Panc1 (cell line): Measurements from ENCODE around the gene NBPF8.
"Not testable (repeated sequence)": the region's sequence is repeated elsewhere in the genome, so short reads cannot be mapped to it uniquely, and the experiment has no call there.

Experiments used
- CTCF ChIP-seq: fragments of 450-650 bp; IDR thresholded peaks from 2 replicates; pipeline ENCODE4 v1.5.1; 2017; ENCODE audit warnings: mild to moderate bottlenecking
- TF ChIP-seq, protein P1 (sequence below), 2 experiments: IDR thresholded peaks; 2 replicates each; pipeline ENCODE4 v1.6.1; 2011 to 2012; ENCODE audit warnings: low read depth in 2 of 2, control low read depth in 1 of 2, low read length in 1 of 2, mild to moderate bottlenecking in 1 of 2, moderate library complexity in 1 of 2; ENCODE audit not compliant: insufficient read depth in 1 of 2

GRCh38 chr1:120449124-120449523 lies 34.3 kb downstream of the NBPF8 start:
- TF ChIP-seq CTCF, result not testable (repeated sequence)
- TF ChIP-seq, protein P1, sequence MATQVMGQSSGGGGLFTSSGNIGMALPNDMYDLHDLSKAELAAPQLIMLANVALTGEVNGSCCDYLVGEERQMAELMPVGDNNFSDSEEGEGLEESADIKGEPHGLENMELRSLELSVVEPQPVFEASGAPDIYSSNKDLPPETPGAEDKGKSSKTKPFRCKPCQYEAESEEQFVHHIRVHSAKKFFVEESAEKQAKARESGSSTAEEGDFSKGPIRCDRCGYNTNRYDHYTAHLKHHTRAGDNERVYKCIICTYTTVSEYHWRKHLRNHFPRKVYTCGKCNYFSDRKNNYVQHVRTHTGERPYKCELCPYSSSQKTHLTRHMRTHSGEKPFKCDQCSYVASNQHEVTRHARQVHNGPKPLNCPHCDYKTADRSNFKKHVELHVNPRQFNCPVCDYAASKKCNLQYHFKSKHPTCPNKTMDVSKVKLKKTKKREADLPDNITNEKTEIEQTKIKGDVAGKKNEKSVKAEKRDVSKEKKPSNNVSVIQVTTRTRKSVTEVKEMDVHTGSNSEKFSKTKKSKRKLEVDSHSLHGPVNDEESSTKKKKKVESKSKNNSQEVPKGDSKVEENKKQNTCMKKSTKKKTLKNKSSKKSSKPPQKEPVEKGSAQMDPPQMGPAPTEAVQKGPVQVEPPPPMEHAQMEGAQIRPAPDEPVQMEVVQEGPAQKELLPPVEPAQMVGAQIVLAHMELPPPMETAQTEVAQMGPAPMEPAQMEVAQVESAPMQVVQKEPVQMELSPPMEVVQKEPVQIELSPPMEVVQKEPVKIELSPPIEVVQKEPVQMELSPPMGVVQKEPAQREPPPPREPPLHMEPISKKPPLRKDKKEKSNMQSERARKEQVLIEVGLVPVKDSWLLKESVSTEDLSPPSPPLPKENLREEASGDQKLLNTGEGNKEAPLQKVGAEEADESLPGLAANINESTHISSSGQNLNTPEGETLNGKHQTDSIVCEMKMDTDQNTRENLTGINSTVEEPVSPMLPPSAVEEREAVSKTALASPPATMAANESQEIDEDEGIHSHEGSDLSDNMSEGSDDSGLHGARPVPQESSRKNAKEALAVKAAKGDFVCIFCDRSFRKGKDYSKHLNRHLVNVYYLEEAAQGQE (IDR thresholded peaks at IDR 0.05; ENCODE audit: insufficient read depth in 1 of 2, low read depth in 2 of 2, low read length in 1 of 2), result not testable (repeated sequence)
